Activated CD8-positive, alpha-beta memory T cell treated with anti-CD3 and anti-CD28 coated beads, Interleukin-2, amount 10 ng/mL, durations not matched to agents 7 days and 5 days (primary cell): ENCODE results near the gene ZNF48. TPM values are rescaled to one million over a fixed set of nuclear protein-coding genes. Genes with fewer than 3 reads are reported as not detected.

Experiments used
- ATAC-seq: fragments of 150-1000 bp; cut with Tn5 transposase; one replicate; pipeline ENCODE4 v1.10.0; 2021; ENCODE audit warnings: moderate library complexity
- CTCF ChIA-PET: fragments of 350-600 bp; sonication (Branson Sonifier 250); formaldehyde crosslinking; loops from one replicate; lab custom pipeline; 2021; ENCODE audit warnings: antibody characterized with exemption; lab: Charles Lee
- DNase-seq: peaks from one replicate; pipeline ENCODE4 v3.0.0-alpha.2; 2020
- H3K27ac Mint-ChIP-seq: one replicate; pipeline ENCODE4 v1.8.0; 2021; ENCODE audit warnings: mild to moderate bottlenecking, mixed read lengths
- H3K27me3 Mint-ChIP-seq: one replicate; pipeline ENCODE4 v1.8.0; 2021; ENCODE audit warnings: mixed read lengths
- H3K36me3 Mint-ChIP-seq: one replicate; pipeline ENCODE4 v1.8.0; 2021; ENCODE audit warnings: mild to moderate bottlenecking, mixed read lengths
- H3K4me1 Mint-ChIP-seq: one replicate; pipeline ENCODE4 v1.8.0; 2021; ENCODE audit warnings: mixed read lengths
- H3K4me3 Mint-ChIP-seq: one replicate; pipeline ENCODE4 v1.8.0; 2021; ENCODE audit warnings: mild to moderate bottlenecking, moderate library complexity, mixed read lengths
- H3K9me3 Mint-ChIP-seq: one replicate; pipeline ENCODE4 v1.8.0; 2022; ENCODE audit warnings: low read depth, mixed read lengths
- total RNA-seq, 2 experiments: library from RNA; stranded (reverse); gene quantifications; one replicate each; pipeline ENCODE4 v1.2.3, GENCODE V29; 2021

ZNF48 gene
- total RNA-seq, 2 experiments from 2014 or later: 13.7 to 15.6 TPM

- no peak overlapping the region for H3K4me3 Mint-ChIP-seq
- DNase-seq (no peak), ATAC-seq (no peak)
- H3K27ac Mint-ChIP-seq: no peak overlapping the region
- no peaks in the 10 kb centered on the region for H3K27me3 Mint-ChIP-seq
- CTCF ChIA-PET: interaction anchor here (0.6 to 3.0 kb wide), 66 partner anchors 8 to 374 kb away, joined by 3 to 33 read pairs (median 4); partner anchors contain the start of genes FBRS, ITGAL, PRR14 and SEPHS2
- peaks cover 33% of the 10 kb centered on the region for H3K4me1 Mint-ChIP-seq
- H3K9me3 Mint-ChIP-seq: no peaks in the 10 kb centered on the region
- peaks cover 21% of the 10 kb centered on the region for H3K36me3 Mint-ChIP-seq
These were observed 34.1 kb downstream of the ZNF48 start for GRCh38 chr16:30429418-30429677.

- Mint-ChIP-seq H3K27ac (no peak within 1 kb of the TSS), H3K27me3 (no peaks in the 10 kb centered on the region)
- ATAC-seq: peak; percentile 98
These were observed 34.6 kb downstream of the ZNF48 start, which contains the start of gene DCTPP1 for GRCh38 chr16:30429678-30430427. Gene DCTPP1, minus strand, starts transcription at chr16:30430030. Its CDS starts 50 bp downstream, at chr16:30429980.

GRCh38 chr16:30430428-30430970 is 35.3 kb downstream of the ZNF48 start:
- DNase-seq: no peak
- H3K4me1 Mint-ChIP-seq: peaks cover 41% of the 10 kb centered on the region
- no peak overlapping the region for H3K4me3 Mint-ChIP-seq
- no peaks in the 10 kb centered on the region for H3K27me3 Mint-ChIP-seq
- peaks cover 17% of the 10 kb centered on the region for H3K36me3 Mint-ChIP-seq
- CTCF ChIA-PET: interaction anchor here (0.6 to 3.0 kb wide), 51 partner anchors 9 to 338 kb away, joined by 3 to 33 read pairs (median 6); partner anchors contain the start of genes FBRS, ITGAL, PRR14 and SEPHS2
- H3K9me3 Mint-ChIP-seq: no peaks in the 10 kb centered on the region
- ATAC-seq: peak; percentile 18
- H3K27ac Mint-ChIP-seq: no peak overlapping the region

More at GRCh38 chr16:30429678-30430427, 34.6 kb downstream of the ZNF48 start, which contains the start of gene DCTPP1:
- peak; percentile 99 for DNase-seq
- Mint-ChIP-seq H3K36me3 (peaks cover 17% of the 10 kb centered on the region), H3K9me3 (no peaks in the 10 kb centered on the region), H3K4me3 (no peak within 1 kb of the TSS), H3K4me1 (peaks cover 38% of the 10 kb centered on the region)
- CTCF ChIA-PET: interaction anchor here (0.6 to 3.0 kb wide), 68 partner anchors 8 to 375 kb away, joined by 3 to 33 read pairs (median 4); partner anchors contain the start of genes FBRS, ITGAL, PRR14 and SEPHS2

DNA sequence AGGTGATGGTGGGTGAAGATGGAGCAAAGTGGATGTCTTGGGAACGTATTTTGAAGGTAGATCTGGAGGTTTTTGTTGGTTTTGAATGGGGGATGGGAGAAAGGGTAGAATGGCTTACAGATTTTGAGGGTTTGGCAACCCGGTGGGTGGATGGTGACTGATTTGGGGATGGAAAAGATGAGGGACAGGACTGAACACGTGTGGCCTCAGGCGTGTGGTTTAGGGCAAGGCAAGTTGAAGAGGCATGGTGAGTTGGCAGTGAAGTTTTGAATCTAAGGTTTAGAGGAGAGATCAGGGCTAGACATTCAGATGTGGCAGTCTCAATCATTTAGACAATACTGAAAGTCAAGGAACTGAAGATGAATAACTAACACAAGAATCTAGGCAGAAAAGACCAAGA is 39.6 kb downstream of the ZNF48 start:
- DNase-seq (peak; percentile 60), ATAC-seq (no peak)
- Mint-ChIP-seq H3K27me3 (no peaks in the 10 kb centered on the region), H3K4me1 (peaks cover 17% of the 10 kb centered on the region), H3K27ac (peak overlapping the region; percentile 1), H3K36me3 (no peaks in the 10 kb centered on the region), H3K4me3 (no peak overlapping the region), H3K9me3 (no peaks in the 10 kb centered on the region)
- CTCF ChIA-PET: interaction anchor here (0.6 to 2.5 kb wide), 4 partner anchors 15 to 163 kb away, joined by 3 to 9 read pairs (median 4); no protein-coding TSS in a partner anchor

GRCh38 chr16:30437511-30438046 is 42.4 kb downstream of the ZNF48 start:
- no peak for DNase-seq
- ATAC-seq: no peak
- H3K4me3 Mint-ChIP-seq: no peak overlapping the region
- no peaks in the 10 kb centered on the region for H3K36me3 Mint-ChIP-seq
- H3K9me3 Mint-ChIP-seq: no peaks in the 10 kb centered on the region
- H3K4me1 Mint-ChIP-seq: peaks cover 20% of the 10 kb centered on the region
- H3K27me3 Mint-ChIP-seq: no peaks in the 10 kb centered on the region
- H3K27ac Mint-ChIP-seq: no peak overlapping the region
- CTCF ChIA-PET: interaction anchor here (0.6 to 2.5 kb wide), 2 partner anchors 12 to 95 kb away, joined by 3 to 9 read pairs; no protein-coding TSS in a partner anchor

DNA sequence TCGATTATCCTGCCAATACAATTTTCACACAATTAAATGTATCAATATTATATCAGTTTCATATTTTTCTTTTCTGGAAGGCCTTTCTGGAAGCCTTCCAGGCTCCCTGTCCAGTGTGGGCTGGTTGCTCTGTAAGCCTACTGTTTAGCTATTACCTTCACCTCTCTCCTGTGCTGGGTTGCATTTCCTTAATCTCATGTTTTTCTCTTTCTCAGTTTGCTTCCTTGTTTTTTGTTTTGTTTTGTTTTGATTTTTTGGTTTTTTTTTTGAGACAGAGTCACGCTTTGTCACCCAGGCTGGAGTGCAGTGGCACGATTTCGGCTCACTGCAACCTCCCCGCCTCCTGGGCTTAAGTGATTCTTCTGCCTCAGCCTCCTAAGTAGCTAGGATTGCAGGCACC is 43.6 kb downstream of the ZNF48 start:
- H3K27ac Mint-ChIP-seq: no peak overlapping the region
- H3K27me3 Mint-ChIP-seq: no peaks in the 10 kb centered on the region
- H3K36me3 Mint-ChIP-seq: peaks cover 9% of the 10 kb centered on the region
- no peak for DNase-seq
- peaks cover 26% of the 10 kb centered on the region for H3K4me1 Mint-ChIP-seq
- CTCF ChIA-PET: interaction anchor here (1.1 to 2.2 kb wide), 3 partner anchors 9 to 38 kb away, joined by 3 to 4 read pairs (median 4); partner anchors contain the start of gene DCTPP1
- no peak for ATAC-seq
- H3K9me3 Mint-ChIP-seq: no peaks in the 10 kb centered on the region
- H3K4me3 Mint-ChIP-seq: no peak overlapping the region

- H3K27me3 Mint-ChIP-seq: no peaks in the 10 kb centered on the region
- no peak for ATAC-seq
- no peak overlapping the region for H3K4me3 Mint-ChIP-seq
- no peak overlapping the region for H3K27ac Mint-ChIP-seq
- peaks cover 26% of the 10 kb centered on the region for H3K4me1 Mint-ChIP-seq
- CTCF ChIA-PET: interaction anchor here (1.2 to 2.4 kb wide), 4 partner anchors 10 to 159 kb away, joined by 3 to 14 read pairs (median 4); partner anchors contain the start of gene DCTPP1
- H3K9me3 Mint-ChIP-seq: no peaks in the 10 kb centered on the region
- peaks cover 19% of the 10 kb centered on the region for H3K36me3 Mint-ChIP-seq
- DNase-seq: no peak
These were observed 44.6 kb downstream of the ZNF48 start for GRCh38 chr16:30439720-30440348.

DNA sequence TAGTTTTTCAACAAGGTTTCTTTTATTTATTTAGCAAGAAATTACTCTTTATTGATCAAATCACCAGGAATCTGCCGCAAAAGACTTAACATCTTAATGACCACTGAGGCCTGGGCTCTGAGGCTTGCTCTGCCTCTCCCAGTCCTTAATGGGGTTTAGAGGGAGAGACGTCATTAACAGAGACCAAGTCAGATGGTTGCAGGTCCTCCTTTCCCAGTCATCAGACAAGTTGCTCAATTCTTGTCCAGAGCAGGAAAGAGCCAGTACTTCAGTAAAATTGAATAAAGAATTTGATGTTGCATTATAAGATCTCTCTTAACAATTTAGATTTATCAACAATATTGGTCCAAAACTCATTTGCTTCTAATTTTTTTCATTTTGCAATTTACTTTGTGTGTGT is 48.4 kb downstream of the ZNF48 start:
- ATAC-seq (no peak), DNase-seq (no peak)
- Mint-ChIP-seq H3K27ac (peak overlapping the region; percentile 2), H3K9me3 (no peaks in the 10 kb centered on the region), H3K4me3 (peak overlapping the region; percentile 86), H3K27me3 (no peaks in the 10 kb centered on the region), H3K36me3 (peaks cover 27% of the 10 kb centered on the region), H3K4me1 (peaks cover 43% of the 10 kb centered on the region)
- CTCF ChIA-PET: interaction anchor here (3.7 kb wide), 1 partner anchor 13 kb away, joined by 27 read pairs; the partner anchor contains the start of gene DCTPP1

GRCh38 chr16:30444231-30445148 is 49.3 kb downstream of the ZNF48 start:
- CTCF ChIA-PET: interaction anchor here (0.7 to 8.0 kb wide), 9 partner anchors 14 to 153 kb away, joined by 3 to 122 read pairs (median 6); partner anchors contain the start of genes DCTPP1, ITGAL, SEPTIN1 and ZNF747
- Mint-ChIP-seq H3K27ac (peak overlapping the region; percentile 72), H3K27me3 (no peaks in the 10 kb centered on the region), H3K4me1 (peaks cover 46% of the 10 kb centered on the region), H3K36me3 (peaks cover 27% of the 10 kb centered on the region), H3K4me3 (peak overlapping the region; percentile 86), H3K9me3 (no peaks in the 10 kb centered on the region)
- DNase-seq (no peak), ATAC-seq (no peak)

DNA sequence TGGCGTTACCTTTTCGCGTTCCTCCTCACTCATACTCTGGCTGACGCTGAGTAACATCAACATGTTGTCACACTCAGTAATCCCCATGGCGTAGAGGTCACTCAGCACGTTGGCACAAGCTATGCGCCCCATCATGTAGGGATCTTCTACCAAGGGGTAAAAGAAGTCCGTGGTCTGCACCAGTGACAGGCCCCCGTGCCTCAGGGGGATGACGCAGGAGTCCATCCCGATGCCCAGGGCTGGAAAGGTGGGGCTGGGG is 49.9 kb downstream of the ZNF48 start:
- H3K4me1 Mint-ChIP-seq: peaks cover 48% of the 10 kb centered on the region
- ATAC-seq (no peak), DNase-seq (no peak)
- peak overlapping the region; percentile 72 for H3K27ac Mint-ChIP-seq
- H3K9me3 Mint-ChIP-seq: no peaks in the 10 kb centered on the region
- CTCF ChIA-PET: interaction anchor here (0.7 to 8.0 kb wide), 9 partner anchors 13 to 153 kb away, joined by 3 to 122 read pairs (median 6); partner anchors contain the start of genes DCTPP1, ITGAL, SEPTIN1 and ZNF747
- H3K36me3 Mint-ChIP-seq: peaks cover 27% of the 10 kb centered on the region
- peak overlapping the region; percentile 86 for H3K4me3 Mint-ChIP-seq
- no peaks in the 10 kb centered on the region for H3K27me3 Mint-ChIP-seq

GRCh38 chr16:30445408-30446202 is 50.4 kb downstream of the ZNF48 start, which contains the start of gene SEPHS2:
Gene SEPHS2, minus strand, starts transcription at chr16:30445874. Its CDS starts 147 bp downstream, at chr16:30445727.
- peak; percentile 99 for DNase-seq
- peak within 1 kb of the TSS; percentile 86 for H3K4me3 Mint-ChIP-seq
- peaks cover 51% of the 10 kb centered on the region for H3K4me1 Mint-ChIP-seq
- peak; percentile 97 for ATAC-seq
- H3K27me3 Mint-ChIP-seq: no peaks in the 10 kb centered on the region
- no peaks in the 10 kb centered on the region for H3K9me3 Mint-ChIP-seq
- CTCF ChIA-PET: interaction anchor here (0.7 to 8.0 kb wide), 10 partner anchors 10 to 152 kb away, joined by 3 to 122 read pairs (median 6); partner anchors contain the start of genes DCTPP1, ITGAL, SEPTIN1 and ZNF764
- H3K36me3 Mint-ChIP-seq: peaks cover 27% of the 10 kb centered on the region
- peak within 1 kb of the TSS; percentile 90 for H3K27ac Mint-ChIP-seq
